Panc1 (cell line): Measurements from ENCODE around the gene KCNF1. TPM values are rescaled to one million over a fixed set of nuclear protein-coding genes. Genes with fewer than 3 reads are reported as not detected.

Experiments used
- ATAC-seq: fragments of 200-7000 bp; cut with Tn5 transposase; 2 replicates; pipeline ENCODE4 v1.9.1; 2020; ENCODE audit warnings: mild to moderate bottlenecking, moderate library complexity
- BruUV-seq: library from RNA; stranded (reverse); fragments of 400-500 nt; replicated peaks from 2 replicates; lab custom pipeline; 2021; lab: Mats Ljungman, UMichigan
- CTCF ChIA-PET: fragments of 300-600 bp; sonication (Branson Sonifier 250); formaldehyde crosslinking; loops from one replicate; lab custom pipeline; 2022; ENCODE audit warnings: antibody characterized with exemption; lab: Charles Lee
- POLR2A ChIA-PET: fragments of 300-600 bp; sonication (Branson Sonifier 250); formaldehyde crosslinking; loops from one replicate; lab custom pipeline; 2022; ENCODE audit warnings: antibody characterized with exemption; lab: Charles Lee
- DNase-seq: peaks from one replicate; pipeline ENCODE4 v3.0.0-alpha.2; 2010; ENCODE audit warnings: low read depth, low spot score
- H3K27ac ChIP-seq: 2 replicates; pipeline ENCODE4 v1.5.1; 2011; ENCODE audit warnings: mild to moderate bottlenecking, low read length, inconsistent platforms
- H3K27me3 ChIP-seq: fragments of 200-500 bp; sonication (Bioruptor generic); 2 replicates; pipeline ENCODE4 v1.6.0; 2014; ENCODE audit warnings: low read length, inconsistent platforms; ENCODE audit not compliant: control insufficient read depth, insufficient read depth
- H3K36me3 ChIP-seq: fragments of 200-500 bp; sonication (Bioruptor generic); 2 replicates; pipeline ENCODE4 v1.5.1; 2014; ENCODE audit warnings: inconsistent platforms, mild to moderate bottlenecking, low read length, moderate library complexity; ENCODE audit not compliant: control insufficient read depth, insufficient read depth
- H3K4me1 ChIP-seq: 2 replicates; pipeline ENCODE4 v1.5.1; 2011; ENCODE audit warnings: inconsistent platforms, mild to moderate bottlenecking, low read length, moderate library complexity; ENCODE audit not compliant: control insufficient read depth, insufficient read depth
- H3K4me3 ChIP-seq, 2 experiments: 2 replicates each; pipeline ENCODE4 v1.5.1; 2011 to 2012; ENCODE audit warnings: low read depth in 2 of 2, low read length in 2 of 2, mild to moderate bottlenecking in 2 of 2, inconsistent platforms in 1 of 2, moderate library complexity in 1 of 2
- H3K9me3 ChIP-seq: fragments of 200-500 bp; sonication (Bioruptor generic); 2 replicates; pipeline ENCODE4 v1.5.1; 2014; ENCODE audit warnings: low read depth, mild to moderate bottlenecking, inconsistent platforms, low read length, moderate library complexity; ENCODE audit not compliant: control insufficient read depth, insufficient read depth
- POLR2AphosphoS5 ChIP-seq: IDR thresholded peaks from 2 replicates; pipeline ENCODE4 v1.6.1; 2012; ENCODE audit warnings: mild to moderate bottlenecking, low read depth, low read length, moderate library complexity
- SIN3A ChIP-seq: IDR thresholded peaks from 2 replicates; pipeline ENCODE4 v1.6.1; 2012; ENCODE audit warnings: low read depth, mild to moderate bottlenecking, low read length, moderate library complexity, borderline replicate concordance; ENCODE audit not compliant: insufficient read depth
- TCF7L2 ChIP-seq: IDR thresholded peaks from 2 replicates; pipeline ENCODE4 v1.6.1; 2011; ENCODE audit warnings: mild to moderate bottlenecking, low read depth, low read length, inconsistent platforms
- in situ Hi-C: cut with HindIII; loops from 2 replicates; pipeline ENCODE4 v1.10.0; 2016; ENCODE audit warnings: low sequenced_read_pairs, low pct_unique_long_range_greater_than_20kb
- intact Hi-C: fragments of 100-400 bp; cut with micrococcal nuclease; formaldehyde crosslinking; loops from one replicate; pipeline ENCODE4 v1.10.0; 2022; ENCODE audit not compliant: unreplicated experiment
- total RNA-seq: library from RNA; stranded (reverse); gene quantifications from one replicate; pipeline ENCODE4 v1.2.1, GENCODE V29; 2021; ENCODE audit not compliant: unreplicated experiment
- TF ChIP-seq, protein P1 (sequence below), 2 experiments: IDR thresholded peaks; 2 replicates each; pipeline ENCODE4 v1.6.1; 2011 to 2012; ENCODE audit warnings: low read depth in 2 of 2, control low read depth in 1 of 2, low read length in 1 of 2, mild to moderate bottlenecking in 1 of 2, moderate library complexity in 1 of 2; ENCODE audit not compliant: insufficient read depth in 1 of 2
- TF ChIP-seq, protein P2 (sequence below): fragments of 450-650 bp; IDR thresholded peaks from 2 replicates; pipeline ENCODE4 v1.5.1; 2017; ENCODE audit warnings: mild to moderate bottlenecking

KCNF1 gene
- total RNA-seq, 1 experiment from 2014 or later, result 0.39 TPM

DNA sequence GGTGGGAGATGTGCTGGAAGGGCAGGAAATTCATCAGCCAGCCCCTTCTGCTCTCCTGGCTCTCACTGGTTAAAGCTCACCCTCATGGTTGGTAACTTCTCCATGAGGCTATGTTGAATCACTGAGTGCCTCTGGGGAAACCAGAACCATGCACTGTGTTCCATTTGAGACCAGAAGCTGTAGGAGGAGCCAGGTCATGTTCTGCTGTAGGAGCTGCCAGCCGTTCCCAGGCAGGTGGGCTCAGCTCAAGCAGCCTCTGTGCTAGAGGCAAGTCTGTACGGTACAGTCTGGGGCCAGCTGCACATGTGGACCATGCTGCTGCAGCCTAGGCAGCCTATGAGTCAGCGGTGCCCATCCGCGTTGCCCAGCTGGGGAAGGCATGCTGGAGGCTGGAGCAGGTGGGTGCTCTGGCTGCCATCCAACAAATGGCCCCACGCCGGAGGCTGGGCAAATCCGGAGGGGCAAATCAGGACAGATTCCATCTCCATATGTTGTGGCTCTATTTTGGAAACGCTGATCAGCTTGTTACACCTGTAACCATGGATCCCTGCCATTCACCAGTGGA is 22.0 kb upstream of the KCNF1 start:
- no TSS peak for BruUV-seq
- Histone ChIP-seq H3K36me3 (no peaks in the 10 kb centered on the region), H3K4me3 (no peak overlapping the region), H3K27ac (no peak overlapping the region), H3K4me1 (no peaks in the 10 kb centered on the region), H3K27me3 (peaks cover 16% of the 10 kb centered on the region), H3K9me3 (no peaks in the 10 kb centered on the region)
- intact Hi-C loops (no loop called here), in situ Hi-C loops (no loop called here)
- no peak; the same call in 1 of the 2 replicates for ATAC-seq
- CTCF ChIA-PET, result no interaction called here
- no peak for DNase-seq
- TF ChIP-seq, protein P1, sequence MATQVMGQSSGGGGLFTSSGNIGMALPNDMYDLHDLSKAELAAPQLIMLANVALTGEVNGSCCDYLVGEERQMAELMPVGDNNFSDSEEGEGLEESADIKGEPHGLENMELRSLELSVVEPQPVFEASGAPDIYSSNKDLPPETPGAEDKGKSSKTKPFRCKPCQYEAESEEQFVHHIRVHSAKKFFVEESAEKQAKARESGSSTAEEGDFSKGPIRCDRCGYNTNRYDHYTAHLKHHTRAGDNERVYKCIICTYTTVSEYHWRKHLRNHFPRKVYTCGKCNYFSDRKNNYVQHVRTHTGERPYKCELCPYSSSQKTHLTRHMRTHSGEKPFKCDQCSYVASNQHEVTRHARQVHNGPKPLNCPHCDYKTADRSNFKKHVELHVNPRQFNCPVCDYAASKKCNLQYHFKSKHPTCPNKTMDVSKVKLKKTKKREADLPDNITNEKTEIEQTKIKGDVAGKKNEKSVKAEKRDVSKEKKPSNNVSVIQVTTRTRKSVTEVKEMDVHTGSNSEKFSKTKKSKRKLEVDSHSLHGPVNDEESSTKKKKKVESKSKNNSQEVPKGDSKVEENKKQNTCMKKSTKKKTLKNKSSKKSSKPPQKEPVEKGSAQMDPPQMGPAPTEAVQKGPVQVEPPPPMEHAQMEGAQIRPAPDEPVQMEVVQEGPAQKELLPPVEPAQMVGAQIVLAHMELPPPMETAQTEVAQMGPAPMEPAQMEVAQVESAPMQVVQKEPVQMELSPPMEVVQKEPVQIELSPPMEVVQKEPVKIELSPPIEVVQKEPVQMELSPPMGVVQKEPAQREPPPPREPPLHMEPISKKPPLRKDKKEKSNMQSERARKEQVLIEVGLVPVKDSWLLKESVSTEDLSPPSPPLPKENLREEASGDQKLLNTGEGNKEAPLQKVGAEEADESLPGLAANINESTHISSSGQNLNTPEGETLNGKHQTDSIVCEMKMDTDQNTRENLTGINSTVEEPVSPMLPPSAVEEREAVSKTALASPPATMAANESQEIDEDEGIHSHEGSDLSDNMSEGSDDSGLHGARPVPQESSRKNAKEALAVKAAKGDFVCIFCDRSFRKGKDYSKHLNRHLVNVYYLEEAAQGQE (IDR thresholded peaks at IDR 0.05; ENCODE audit: insufficient read depth in 1 of 2, low read depth in 2 of 2, low read length in 1 of 2), result no peak
- TF ChIP-seq POLR2AphosphoS5 (no peak), TCF7L2 (no peak), SIN3A (no peak)
- TF ChIP-seq, protein P2, sequence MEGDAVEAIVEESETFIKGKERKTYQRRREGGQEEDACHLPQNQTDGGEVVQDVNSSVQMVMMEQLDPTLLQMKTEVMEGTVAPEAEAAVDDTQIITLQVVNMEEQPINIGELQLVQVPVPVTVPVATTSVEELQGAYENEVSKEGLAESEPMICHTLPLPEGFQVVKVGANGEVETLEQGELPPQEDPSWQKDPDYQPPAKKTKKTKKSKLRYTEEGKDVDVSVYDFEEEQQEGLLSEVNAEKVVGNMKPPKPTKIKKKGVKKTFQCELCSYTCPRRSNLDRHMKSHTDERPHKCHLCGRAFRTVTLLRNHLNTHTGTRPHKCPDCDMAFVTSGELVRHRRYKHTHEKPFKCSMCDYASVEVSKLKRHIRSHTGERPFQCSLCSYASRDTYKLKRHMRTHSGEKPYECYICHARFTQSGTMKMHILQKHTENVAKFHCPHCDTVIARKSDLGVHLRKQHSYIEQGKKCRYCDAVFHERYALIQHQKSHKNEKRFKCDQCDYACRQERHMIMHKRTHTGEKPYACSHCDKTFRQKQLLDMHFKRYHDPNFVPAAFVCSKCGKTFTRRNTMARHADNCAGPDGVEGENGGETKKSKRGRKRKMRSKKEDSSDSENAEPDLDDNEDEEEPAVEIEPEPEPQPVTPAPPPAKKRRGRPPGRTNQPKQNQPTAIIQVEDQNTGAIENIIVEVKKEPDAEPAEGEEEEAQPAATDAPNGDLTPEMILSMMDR, result no peak
- POLR2A ChIA-PET, result no interaction called here

DNA sequence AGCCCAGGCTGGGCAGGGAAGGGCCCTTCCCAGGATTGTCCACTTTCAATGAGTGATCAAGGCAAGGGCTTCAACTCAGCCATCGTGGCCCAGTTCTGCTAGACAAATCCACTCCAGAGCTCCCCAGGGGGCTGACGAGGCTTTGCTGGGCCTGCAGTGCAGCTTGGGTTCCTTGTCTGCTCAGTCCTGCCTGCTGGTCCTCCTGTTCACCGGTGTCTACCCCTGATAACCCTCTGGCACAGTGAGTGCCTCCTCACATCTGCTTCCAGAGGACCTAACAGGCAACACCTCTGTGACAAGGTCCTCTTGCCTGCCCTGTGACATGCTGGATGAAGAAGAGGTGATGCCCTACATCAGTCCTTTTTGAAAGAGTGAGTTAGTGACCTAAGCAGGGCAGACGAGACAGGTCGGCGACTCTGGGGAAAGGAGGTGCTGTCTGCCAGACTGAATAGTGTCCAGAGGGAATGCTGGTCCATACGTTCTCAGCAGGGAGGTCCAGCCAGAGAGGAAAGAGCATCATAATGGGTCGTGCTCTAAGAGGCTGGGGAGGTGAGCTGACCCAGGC is 20.9 kb upstream of the KCNF1 start:
- Histone ChIP-seq H3K4me1 (no peaks in the 10 kb centered on the region), H3K36me3 (no peaks in the 10 kb centered on the region), H3K4me3 (no peak overlapping the region), H3K27ac (no peak overlapping the region), H3K27me3 (peaks cover 16% of the 10 kb centered on the region), H3K9me3 (no peaks in the 10 kb centered on the region)
- intact Hi-C loops (no loop called here), in situ Hi-C loops (no loop called here)
- DNase-seq (no peak), ATAC-seq (no peak)
- CTCF ChIA-PET, result no interaction called here
- TF ChIP-seq, protein P2, result no peak
- TF ChIP-seq TCF7L2, result no peak
- no peak for TF ChIP-seq SIN3A
- TF ChIP-seq POLR2AphosphoS5, result no peak
- TF ChIP-seq, protein P1 (IDR thresholded peaks at IDR 0.05; ENCODE audit: insufficient read depth in 1 of 2, low read depth in 2 of 2, low read length in 1 of 2), result no peak
- BruUV-seq, result no TSS peak
- POLR2A ChIA-PET, result interaction anchor here (0.5 kb wide), 1 partner anchor 13 kb away, joined by 3 read pairs; no protein-coding TSS in a partner anchor
